ENCODE measurements around the gene LGALS12.

The LGALS12 gene

DNA sequence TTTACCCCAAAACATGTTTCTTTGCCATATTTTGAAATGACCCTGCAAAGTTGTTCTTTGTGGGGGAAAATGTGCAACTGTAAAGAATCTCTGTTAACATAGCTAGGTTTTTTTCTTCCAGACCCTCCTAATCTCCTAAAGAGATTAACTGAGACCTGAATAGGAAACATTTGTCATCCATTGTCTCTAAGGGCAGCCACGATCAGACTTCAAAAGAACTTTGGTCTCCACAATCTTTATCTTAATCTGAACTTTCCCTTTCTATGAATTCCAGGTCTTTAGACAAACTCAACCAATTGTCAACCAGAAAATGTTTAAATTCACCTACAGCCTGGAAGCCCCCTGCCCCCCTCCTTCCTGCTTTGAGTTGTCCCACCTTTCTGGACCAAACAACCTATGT, 4.6 kb upstream of the LGALS12 start:
- no peak for TF ChIP-seq EZH2phosphoT487 (IDR thresholded peaks at IDR 0.05; ENCODE audit: borderline replicate concordance)
- TF ChIP-seq, protein P1, sequence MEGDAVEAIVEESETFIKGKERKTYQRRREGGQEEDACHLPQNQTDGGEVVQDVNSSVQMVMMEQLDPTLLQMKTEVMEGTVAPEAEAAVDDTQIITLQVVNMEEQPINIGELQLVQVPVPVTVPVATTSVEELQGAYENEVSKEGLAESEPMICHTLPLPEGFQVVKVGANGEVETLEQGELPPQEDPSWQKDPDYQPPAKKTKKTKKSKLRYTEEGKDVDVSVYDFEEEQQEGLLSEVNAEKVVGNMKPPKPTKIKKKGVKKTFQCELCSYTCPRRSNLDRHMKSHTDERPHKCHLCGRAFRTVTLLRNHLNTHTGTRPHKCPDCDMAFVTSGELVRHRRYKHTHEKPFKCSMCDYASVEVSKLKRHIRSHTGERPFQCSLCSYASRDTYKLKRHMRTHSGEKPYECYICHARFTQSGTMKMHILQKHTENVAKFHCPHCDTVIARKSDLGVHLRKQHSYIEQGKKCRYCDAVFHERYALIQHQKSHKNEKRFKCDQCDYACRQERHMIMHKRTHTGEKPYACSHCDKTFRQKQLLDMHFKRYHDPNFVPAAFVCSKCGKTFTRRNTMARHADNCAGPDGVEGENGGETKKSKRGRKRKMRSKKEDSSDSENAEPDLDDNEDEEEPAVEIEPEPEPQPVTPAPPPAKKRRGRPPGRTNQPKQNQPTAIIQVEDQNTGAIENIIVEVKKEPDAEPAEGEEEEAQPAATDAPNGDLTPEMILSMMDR (conservative IDR thresholded peaks at IDR 0.05; ENCODE audit: low read length), result no peak
- Histone ChIP-seq H4K20me1 (ENCODE audit: insufficient read depth, low read length, poor library complexity, severe bottlenecking) (no peaks in the 10 kb centered on the region), H3K79me2 (ENCODE audit: insufficient read depth, low read length) (peaks cover 2% of the 10 kb centered on the region; the same call in 1 of the 2 replicates), H3K9me3 (ENCODE audit: insufficient read depth, low read depth, low read length) (peaks cover 5% of the 10 kb centered on the region; the same call in 1 of the 2 replicates), H3K4me3 (ENCODE audit: low read length, poor library complexity, severe bottlenecking) (no peak overlapping the region), H3K9ac (ENCODE audit: low read depth, low read length, poor library complexity, severe bottlenecking) (no peak overlapping the region), H3K9me2 (replicated peaks; ENCODE audit: low read depth, low read length) (no peaks in the 10 kb centered on the region), H3F3A (ENCODE audit: low read depth) (peaks cover 5% of the 10 kb centered on the region; the same call in 1 of the 2 replicates), H3K4me1 (ENCODE audit: insufficient read depth, low read length, poor library complexity, severe bottlenecking) (peaks cover 50% of the 10 kb centered on the region), H3K27me3 (ENCODE audit: insufficient read depth, low read length, poor library complexity, severe bottlenecking) (no peaks in the 10 kb centered on the region), H3K36me3 (ENCODE audit: insufficient read depth, low read length) (no peaks in the 10 kb centered on the region), H3K4me2 (ENCODE audit: low read depth, low read length, poor library complexity, severe bottlenecking) (no peak overlapping the region), H2AFZ (ENCODE audit: low read length) (no peak overlapping the region)

DNA sequence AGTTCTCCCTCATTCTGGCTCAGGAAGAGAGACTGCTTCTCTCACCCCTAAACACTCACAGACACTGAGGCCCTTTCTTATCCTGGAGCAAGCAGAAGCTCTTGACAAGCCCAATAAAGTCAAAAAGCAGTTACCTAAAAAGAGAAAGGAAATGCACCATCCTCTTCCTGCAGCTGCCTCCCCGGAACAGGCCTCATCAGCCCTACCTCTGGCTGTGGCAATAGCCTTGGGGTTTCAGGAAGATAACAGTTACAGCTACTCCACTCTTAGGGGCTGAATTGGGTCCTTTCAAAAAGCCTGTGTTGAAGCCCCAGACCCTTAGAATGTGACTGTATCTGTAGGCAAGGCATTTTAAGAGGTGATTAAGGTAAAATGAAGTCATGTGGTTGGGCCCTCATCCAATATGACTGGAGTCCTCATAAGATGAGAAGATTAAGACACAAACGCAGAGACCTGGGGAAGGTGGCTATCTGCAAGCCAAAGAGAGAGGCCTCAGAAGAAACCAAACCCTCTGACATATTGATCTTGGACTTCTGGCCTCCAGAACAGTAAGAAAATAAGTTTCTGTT, 3.5 kb upstream of the LGALS12 start:
- H3F3A ChIP-seq (ENCODE audit: low read depth), result peaks cover 5% of the 10 kb centered on the region; the same call in 1 of the 2 replicates
- no peaks in the 10 kb centered on the region for H3K27me3 ChIP-seq (ENCODE audit: insufficient read depth, low read length, poor library complexity, severe bottlenecking)
- H4K20me1 ChIP-seq (ENCODE audit: insufficient read depth, low read length, poor library complexity, severe bottlenecking), result no peaks in the 10 kb centered on the region
- H3K79me2 ChIP-seq (ENCODE audit: insufficient read depth, low read length), result peaks cover 13% of the 10 kb centered on the region
- no peaks in the 10 kb centered on the region for H3K9me2 ChIP-seq (replicated peaks; ENCODE audit: low read depth, low read length)
- peak overlapping the region; percentile 58 for H3K9ac ChIP-seq (ENCODE audit: low read depth, low read length, poor library complexity, severe bottlenecking)
- H3K9me3 ChIP-seq (ENCODE audit: insufficient read depth, low read depth, low read length), result peaks cover 5% of the 10 kb centered on the region; the same call in 1 of the 2 replicates
- TF ChIP-seq EZH2phosphoT487 (IDR thresholded peaks at IDR 0.05; ENCODE audit: borderline replicate concordance), result no peak
- TF ChIP-seq, protein P1 (conservative IDR thresholded peaks at IDR 0.05; ENCODE audit: low read length), result no peak
- peak overlapping the region; percentile 24 for H3K4me3 ChIP-seq (ENCODE audit: low read length, poor library complexity, severe bottlenecking)
- H3K4me1 ChIP-seq (ENCODE audit: insufficient read depth, low read length, poor library complexity, severe bottlenecking), result peaks cover 61% of the 10 kb centered on the region
- H3K36me3 ChIP-seq (ENCODE audit: insufficient read depth, low read length), result no peaks in the 10 kb centered on the region
- peak overlapping the region; percentile 67 for H2AFZ ChIP-seq (ENCODE audit: low read length)
- peak overlapping the region; percentile 63 for H3K4me2 ChIP-seq (ENCODE audit: low read depth, low read length, poor library complexity, severe bottlenecking)

DNA sequence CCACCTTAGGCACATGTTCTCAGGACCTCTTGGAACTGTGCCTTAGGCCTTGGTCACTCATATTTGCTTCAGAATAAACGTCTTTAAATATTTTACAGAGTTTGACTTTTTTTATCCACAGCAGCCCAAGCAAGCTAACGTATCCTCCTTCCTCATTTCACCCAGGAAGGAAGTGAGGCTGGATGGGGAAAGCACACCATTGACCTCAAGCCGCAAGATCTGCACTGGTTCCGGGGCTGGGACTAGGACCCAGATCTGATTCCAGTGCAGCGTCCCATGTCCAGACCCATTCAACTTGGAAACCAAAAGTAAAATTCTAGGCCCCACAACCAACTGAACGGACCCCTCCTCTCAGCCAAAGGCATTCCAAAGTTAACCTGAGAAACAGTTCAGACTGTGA, 2.4 kb upstream of the LGALS12 start:
- peaks cover 5% of the 10 kb centered on the region; the same call in 1 of the 2 replicates for H3K9me3 ChIP-seq (ENCODE audit: insufficient read depth, low read depth, low read length)
- no peaks in the 10 kb centered on the region for H3K9me2 ChIP-seq (replicated peaks; ENCODE audit: low read depth, low read length)
- peak overlapping the region; percentile 63 for H3K4me2 ChIP-seq (ENCODE audit: low read depth, low read length, poor library complexity, severe bottlenecking)
- H3F3A ChIP-seq (ENCODE audit: low read depth), result peaks cover 5% of the 10 kb centered on the region; the same call in 1 of the 2 replicates
- peaks cover 17% of the 10 kb centered on the region for H3K79me2 ChIP-seq (ENCODE audit: insufficient read depth, low read length)
- peak overlapping the region; percentile 24 for H3K4me3 ChIP-seq (ENCODE audit: low read length, poor library complexity, severe bottlenecking)
- peak overlapping the region; percentile 58 for H3K9ac ChIP-seq (ENCODE audit: low read depth, low read length, poor library complexity, severe bottlenecking)
- H2AFZ ChIP-seq (ENCODE audit: low read length), result no peak overlapping the region
- no peaks in the 10 kb centered on the region for H3K27me3 ChIP-seq (ENCODE audit: insufficient read depth, low read length, poor library complexity, severe bottlenecking)
- no peak for TF ChIP-seq EZH2phosphoT487 (IDR thresholded peaks at IDR 0.05; ENCODE audit: borderline replicate concordance)
- TF ChIP-seq, protein P1 (conservative IDR thresholded peaks at IDR 0.05; ENCODE audit: low read length), result no peak
- H3K36me3 ChIP-seq (ENCODE audit: insufficient read depth, low read length), result no peaks in the 10 kb centered on the region
- peaks cover 71% of the 10 kb centered on the region for H3K4me1 ChIP-seq (ENCODE audit: insufficient read depth, low read length, poor library complexity, severe bottlenecking)
- H4K20me1 ChIP-seq (ENCODE audit: insufficient read depth, low read length, poor library complexity, severe bottlenecking), result no peaks in the 10 kb centered on the region

Data from Loucy (cell line).